Activated CD4-positive, CD25-positive, alpha-beta regulatory T cell (primary cell): ENCODE results near the gene ARHGAP42.

Source experiments
- DNase-seq, 4 experiments: peaks; one replicate each; lab custom pipeline; 2025; lab: John Stamatoyannopoulos, UW

ARHGAP42 gene

GRCh38 chr11:100682247-100682969 is 4.7 kb upstream of the ARHGAP42 start:
- DNase-seq = no peak

GRCh38 chr11:100683126-100683525 is 4.0 kb upstream of the ARHGAP42 start:
- DNase-seq = no peak

- no peak for DNase-seq
Measured at GRCh38 chr11:100684101-100685065, 2.7 kb upstream of the ARHGAP42 start.

DNA sequence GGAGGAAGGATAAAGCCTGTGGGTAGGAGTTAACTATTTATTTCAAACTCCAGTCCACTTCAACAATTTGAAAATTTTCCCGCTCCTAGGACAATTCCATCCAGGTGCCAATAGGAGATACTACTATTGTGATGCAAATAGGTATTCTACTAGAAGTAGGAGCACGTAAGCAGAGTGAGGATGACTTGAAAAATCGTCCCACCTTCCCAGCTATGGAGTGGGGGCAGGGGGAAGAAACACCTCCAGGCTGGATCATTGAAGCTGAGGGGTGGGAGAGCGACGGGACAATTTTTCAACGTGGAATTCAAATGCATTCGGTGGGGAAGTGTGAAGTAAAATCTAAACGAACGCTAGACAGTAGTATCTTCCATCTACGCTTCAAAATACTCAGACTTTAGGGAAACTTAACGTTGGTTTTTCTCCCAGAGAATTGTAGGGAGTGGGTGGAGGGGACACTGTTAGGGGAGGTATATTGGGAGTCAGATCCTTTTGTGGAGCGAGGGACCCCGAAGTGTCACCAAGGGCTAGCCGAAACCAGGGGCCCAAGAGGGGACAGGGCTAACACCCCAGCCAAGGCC is 523 bp upstream of the ARHGAP42 start:
- DNase-seq = no peak

DNA sequence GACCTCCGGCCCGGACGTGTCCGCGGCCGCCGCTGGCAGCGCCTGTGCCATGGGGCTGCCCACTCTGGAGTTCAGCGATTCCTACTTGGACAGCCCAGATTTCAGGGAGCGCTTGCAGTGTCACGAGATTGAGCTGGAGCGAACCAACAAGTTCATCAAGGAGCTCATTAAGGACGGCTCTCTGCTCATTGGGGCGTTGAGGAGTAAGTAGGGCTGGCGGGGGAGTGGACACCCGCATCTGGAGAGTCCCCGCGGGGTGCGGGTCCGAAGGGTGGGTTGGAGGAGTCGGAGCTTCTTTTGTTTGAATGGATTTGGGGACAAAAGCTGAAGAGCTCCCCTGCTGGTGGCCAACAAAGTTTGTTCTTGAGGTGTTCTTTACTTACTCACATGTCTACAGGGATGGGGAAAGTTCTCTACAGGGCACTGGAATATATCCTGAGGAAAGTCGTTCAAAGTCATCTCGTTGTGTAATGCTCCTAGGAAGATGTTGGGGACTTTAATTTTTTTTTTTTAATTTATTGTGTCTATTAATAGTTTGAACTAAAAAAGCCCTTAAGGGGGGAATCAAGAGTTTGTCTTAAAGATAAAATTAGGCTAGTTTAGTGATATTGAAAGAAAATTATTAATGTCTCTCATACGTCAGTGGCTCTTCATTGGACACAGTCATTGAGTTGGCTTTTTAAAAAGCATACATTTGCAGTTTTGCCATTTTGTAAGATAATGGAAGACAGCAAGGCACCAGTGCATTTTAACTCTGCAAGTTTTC is 725 bp downstream of the ARHGAP42 start:
- no peak for DNase-seq

GRCh38 chr11:100689141-100689540 is 2.1 kb downstream of the ARHGAP42 start:
- no peak for DNase-seq

DNA sequence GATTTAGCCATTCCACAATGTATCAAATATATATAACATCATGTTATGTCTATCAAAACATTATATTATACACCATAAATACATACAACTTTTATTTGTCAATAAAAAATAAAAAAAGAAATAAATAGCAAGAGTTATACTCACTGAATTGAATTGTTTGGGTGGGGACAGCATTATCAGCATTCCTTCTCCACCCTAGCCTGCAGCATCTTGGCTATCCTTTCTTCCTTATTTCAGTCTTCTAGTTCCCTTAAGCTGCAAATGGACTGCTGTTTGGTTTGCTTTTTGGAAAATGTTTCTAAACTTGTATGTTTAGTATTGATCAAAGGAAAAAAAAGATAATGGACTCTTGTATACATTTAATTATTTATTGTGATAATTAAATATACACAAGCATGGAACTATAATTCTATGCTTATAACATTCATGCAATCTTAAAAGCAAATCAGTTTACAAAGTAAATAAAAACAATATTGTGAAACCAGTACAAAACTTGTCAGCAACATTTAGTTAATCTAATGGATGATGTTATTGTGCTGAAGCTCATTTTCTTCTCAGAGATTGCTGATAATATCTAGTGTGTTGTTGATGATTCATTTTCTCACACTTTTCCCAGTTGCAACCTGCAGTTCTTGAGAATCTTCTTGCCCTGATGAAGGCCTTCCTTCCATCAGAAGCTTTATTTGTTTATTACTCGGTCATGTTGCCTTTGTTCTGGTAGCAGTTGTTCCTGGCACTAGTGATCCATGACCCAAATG is 5.0 kb downstream of the ARHGAP42 start:
- DNase-seq = no peak

DNA sequence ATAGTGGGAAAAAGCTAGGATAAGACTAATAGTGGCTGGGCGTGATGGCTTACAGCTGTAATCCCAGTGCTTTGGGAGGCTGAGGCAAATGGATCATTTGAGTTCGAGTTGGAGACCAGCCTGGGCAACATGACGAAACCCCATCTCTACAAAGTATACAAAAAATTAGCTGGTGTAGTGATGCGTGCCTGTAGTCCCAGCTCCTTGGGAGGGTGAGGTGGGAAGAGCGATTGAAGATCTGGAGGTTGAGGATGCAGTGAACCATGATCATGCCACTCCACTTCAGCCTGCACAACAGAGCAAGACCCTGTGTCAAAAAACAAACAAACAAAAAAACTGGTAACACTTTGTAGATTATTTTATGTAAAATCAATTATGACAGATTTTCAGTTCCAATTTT is 8.8 kb downstream of the ARHGAP42 start:
- no peak for DNase-seq

- DNase-seq = no peak
Measured at GRCh38 chr11:100703139-100703538, 16.1 kb downstream of the ARHGAP42 start.

DNA sequence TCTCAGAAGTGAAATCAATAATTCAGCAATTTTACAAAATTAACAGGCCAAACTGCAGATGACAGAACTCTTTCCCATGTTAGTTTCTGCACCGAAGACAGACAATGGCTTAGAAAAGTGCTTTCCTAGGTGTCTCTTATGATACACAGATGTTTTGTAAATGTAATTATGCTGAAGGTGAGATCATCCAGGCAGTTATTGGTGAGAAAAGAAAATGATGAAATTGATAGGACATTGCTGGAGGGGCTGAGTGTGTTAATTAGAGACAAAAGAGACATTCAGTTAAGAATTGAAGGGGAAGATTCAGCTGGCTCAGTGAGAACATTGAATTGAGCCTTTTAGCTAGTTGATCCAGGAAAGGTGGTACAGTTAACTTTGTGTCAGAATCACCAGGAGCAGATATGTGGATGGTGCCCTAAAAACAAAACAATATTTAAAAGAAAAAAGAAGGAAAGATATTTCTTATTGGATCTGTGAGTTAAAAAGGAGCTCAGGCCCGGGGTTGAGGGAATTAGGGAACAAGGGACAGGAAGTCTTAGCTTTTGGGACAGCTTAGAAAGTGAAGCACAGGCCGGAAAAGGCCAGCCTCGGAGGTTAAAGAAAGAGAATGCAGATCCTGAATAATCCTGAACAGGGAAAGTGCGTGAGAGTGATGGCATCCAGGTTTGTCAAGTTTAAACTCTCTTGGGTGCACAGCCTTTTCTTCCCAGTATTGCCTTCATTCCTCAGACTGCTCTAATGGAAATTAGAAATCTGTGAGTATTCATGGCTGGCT is 16.9 kb downstream of the ARHGAP42 start:
- DNase-seq = no peak

DNA sequence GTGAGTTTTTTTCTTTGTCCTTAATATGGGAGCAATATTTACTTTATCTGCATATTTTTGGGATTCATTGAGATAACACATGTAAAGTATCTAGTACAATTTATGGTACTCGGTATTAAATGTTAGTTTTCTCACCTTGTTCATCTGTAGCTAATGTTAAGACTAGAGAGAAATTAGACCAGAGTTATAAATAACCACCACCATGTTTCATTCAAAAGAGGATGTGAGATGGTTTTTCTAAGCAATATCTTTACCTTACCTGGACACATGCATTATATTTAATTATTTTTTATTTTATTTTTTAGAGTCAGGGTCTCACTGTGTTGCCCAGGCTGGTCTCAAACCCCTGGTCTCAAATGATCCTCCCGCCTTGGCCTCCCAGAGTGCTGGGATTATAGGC is 18.4 kb downstream of the ARHGAP42 start:
- DNase-seq = no peak

DNA sequence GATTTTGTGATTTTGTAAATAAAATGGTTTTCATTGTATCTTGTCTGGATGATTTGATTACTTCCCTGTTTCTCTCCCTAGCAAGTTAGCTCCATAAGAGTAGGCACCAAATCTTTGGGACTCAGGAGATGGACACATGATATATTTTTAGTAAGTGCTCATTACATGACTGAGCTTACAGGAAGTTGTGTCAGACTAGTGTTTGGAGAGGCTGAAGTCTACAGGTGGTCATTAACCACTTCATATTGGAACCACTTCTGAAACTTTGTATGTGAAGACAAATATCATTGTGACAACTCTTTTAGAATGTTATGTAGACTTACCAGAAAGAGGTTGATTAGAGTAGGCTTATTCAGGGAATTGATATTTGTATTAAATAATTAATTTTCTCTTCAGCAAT is 19.1 kb downstream of the ARHGAP42 start:
- DNase-seq = no peak

GRCh38 chr11:100709233-100709957 is 22.3 kb downstream of the ARHGAP42 start:
- DNase-seq = no peak

DNA sequence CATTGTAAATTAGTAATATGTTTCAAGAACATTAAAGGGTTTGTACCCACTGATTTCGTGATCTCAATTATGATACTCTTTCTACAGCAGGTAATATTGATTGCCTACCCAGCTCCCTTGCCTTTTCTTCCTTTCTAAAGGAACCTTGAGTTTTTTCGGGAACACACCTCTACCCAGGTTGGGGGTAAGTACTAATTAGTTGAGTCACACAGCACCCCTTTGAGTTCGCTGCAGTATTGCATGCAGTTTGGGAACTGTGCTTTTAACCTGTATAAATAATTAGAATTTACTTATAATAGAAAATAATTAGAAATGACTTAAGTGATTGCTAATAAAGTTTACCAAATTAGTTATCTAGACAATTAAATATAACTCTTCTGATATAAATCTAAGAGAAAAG is 24.9 kb downstream of the ARHGAP42 start:
- DNase-seq = no peak

GRCh38 chr11:100712583-100712982 is 25.5 kb downstream of the ARHGAP42 start:
- no peak for DNase-seq

- no peak for DNase-seq
Measured at GRCh38 chr11:100715165-100715761, 28.2 kb downstream of the ARHGAP42 start.

DNA sequence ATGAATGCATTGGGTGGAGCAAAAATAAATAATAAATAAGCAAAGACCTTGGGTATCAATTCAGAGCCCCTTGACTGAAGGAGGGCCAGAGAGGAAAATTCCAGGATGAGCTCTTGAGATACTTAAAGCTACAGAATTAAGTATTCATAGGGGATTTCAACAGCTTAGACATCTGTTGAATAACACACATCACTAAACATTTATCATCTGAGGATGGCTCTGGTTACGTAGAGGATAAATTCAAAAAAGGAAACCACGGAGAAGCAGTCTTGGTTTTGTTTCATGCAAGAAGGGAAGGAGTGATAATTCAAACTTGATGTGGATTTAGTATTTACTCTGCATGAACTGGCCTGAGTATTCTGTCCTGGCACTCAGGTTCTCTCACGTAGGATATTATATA is 29.8 kb downstream of the ARHGAP42 start:
- no peak for DNase-seq

DNA sequence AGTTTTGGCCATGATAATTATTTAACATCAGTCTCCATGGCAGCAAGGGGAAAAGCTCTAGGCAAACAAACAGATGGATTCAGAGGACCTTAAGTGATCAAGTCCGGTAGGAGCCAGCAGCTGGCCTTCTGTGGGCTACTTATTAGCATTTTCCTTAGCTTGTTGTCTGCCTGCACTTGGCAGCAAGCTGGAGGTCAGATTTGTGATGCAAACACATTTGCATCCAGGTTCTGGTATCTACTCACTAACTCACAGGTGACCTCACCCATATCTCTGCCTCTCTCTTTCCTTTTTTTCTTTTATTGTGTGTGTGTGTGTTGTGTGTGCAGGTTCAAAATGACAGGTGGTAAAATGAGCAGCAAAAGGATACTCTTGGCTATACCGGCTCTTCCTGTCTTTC is 32.3 kb downstream of the ARHGAP42 start:
- DNase-seq = no peak

GRCh38 chr11:100719809-100720221 is 32.7 kb downstream of the ARHGAP42 start:
- DNase-seq = no peak
